ENCODE results near the gene PTPRJ. TPM values are rescaled to one million over a fixed set of nuclear protein-coding genes. Genes with fewer than 3 reads are reported as not detected.

Gene PTPRJ
- total and polyA plus RNA-seq, 5 donors from 2014 or later, result 13.8 to 81.8 (median 19.0) TPM

DNA sequence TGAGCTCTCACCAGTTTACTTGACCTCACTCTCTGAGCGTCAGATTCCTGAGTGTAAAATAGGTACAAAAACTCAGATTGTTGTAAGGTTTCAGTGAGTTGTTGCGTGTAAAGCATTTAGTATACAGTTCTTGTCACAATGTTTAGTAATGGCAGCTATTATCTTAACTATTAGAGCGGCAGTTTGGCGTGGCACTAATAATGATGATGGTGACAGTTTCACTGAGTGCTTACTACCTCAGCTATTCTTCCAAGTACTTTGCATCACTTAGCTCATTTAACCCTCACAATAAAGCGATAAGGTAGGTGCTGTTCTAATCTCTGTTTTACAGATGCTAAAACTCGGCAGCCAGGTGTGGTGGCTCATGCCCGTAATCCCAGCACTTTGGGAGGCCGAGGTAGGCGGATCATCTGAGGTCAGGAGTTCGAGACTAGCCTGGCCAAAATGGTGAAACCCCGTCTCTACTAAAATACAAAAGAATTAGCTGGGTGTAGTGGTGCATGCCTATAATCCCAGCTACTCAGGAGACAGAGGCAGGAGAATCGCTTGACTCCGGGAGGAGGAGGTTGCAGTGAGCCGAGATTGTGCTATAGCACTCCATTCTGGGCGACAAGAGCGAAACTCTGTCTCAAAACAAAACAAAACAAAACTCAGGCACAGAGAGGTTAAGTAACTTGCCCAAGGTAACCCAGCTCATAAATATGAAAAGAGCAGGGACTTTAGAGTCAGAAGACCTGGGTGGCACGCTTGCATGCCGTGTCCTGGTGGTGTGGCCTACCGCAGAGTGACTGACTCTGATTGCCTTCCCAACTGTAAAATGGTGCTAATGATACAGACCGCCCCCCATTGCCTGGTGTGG, 76.2 kb downstream of the PTPRJ start:
- H3K9me3 Mint-ChIP-seq, result no peaks in the 10 kb centered on the region
- peak overlapping the region; percentile 69 for H3K27ac ChIP-seq (ENCODE audit: insufficient read depth, low read length, poor library complexity, severe bottlenecking)
- H3K36me3 Mint-ChIP-seq, result peaks cover 7% of the 10 kb centered on the region
- DNase-seq, result no peak
- H3K27me3 ChIP-seq (ENCODE audit: control insufficient read depth, insufficient read depth, low read length), result no peaks in the 10 kb centered on the region
- H3K4me3 Mint-ChIP-seq, result peak overlapping the region; percentile 81 to 92 (median 84)
- no peaks in the 10 kb centered on the region for H3K36me3 ChIP-seq (ENCODE audit: control insufficient read depth, insufficient read depth, low read length)
- H3K27me3 Mint-ChIP-seq, result peaks cover 4% of the 10 kb centered on the region
- H3K4me1 ChIP-seq (ENCODE audit: control insufficient read depth, insufficient read depth, low read length, poor library complexity, severe bottlenecking), result peaks cover 77% of the 10 kb centered on the region
- peak overlapping the region; percentile 79 for H3K4me3 ChIP-seq (ENCODE audit: low read depth, low read length)
- H3K4me1 Mint-ChIP-seq, result peaks cover 19 to 93% (median 77%) of the 10 kb centered on the region in 4 donors
- H3K9me3 ChIP-seq (ENCODE audit: control insufficient read depth in 2 of 2, low read length in 2 of 2), result no peaks in the 10 kb centered on the region
- H3K27ac Mint-ChIP-seq, result peak overlapping the region; percentile 79 to 99 (median 96)
- ATAC-seq (ENCODE audit: low read depth in 2 of 2), result no peak

GRCh38 chr11:48058064-48058463, 77.7 kb downstream of the PTPRJ start:
- Histone ChIP-seq H3K27ac (ENCODE audit: insufficient read depth, low read length, poor library complexity, severe bottlenecking) (peak overlapping the region; percentile 69), H3K27me3 (ENCODE audit: control insufficient read depth, insufficient read depth, low read length) (no peaks in the 10 kb centered on the region), H3K9me3 (ENCODE audit: control insufficient read depth in 2 of 2, low read length in 2 of 2) (no peaks in the 10 kb centered on the region), H3K4me1 (ENCODE audit: control insufficient read depth, insufficient read depth, low read length, poor library complexity, severe bottlenecking) (peaks cover 70% of the 10 kb centered on the region), H3K36me3 (ENCODE audit: control insufficient read depth, insufficient read depth, low read length) (no peaks in the 10 kb centered on the region), H3K4me3 (ENCODE audit: low read depth, low read length) (peak overlapping the region; percentile 57)
- Mint-ChIP-seq H3K9me3 (no peaks in the 10 kb centered on the region), H3K36me3 (peaks cover 10% of the 10 kb centered on the region), H3K27ac (peak overlapping the region; percentile 79 to 99 (median 96)), H3K4me3 (peak overlapping the region; percentile 81 to 84 (median 82)), H3K4me1 (peaks cover 14 to 92% (median 72%) of the 10 kb centered on the region in 4 donors), H3K27me3 (peaks cover 4% of the 10 kb centered on the region)
- ATAC-seq (ENCODE audit: low read depth in 2 of 2) (no peak), DNase-seq (peak in 1 of 3 donors; percentile 50)

DNA sequence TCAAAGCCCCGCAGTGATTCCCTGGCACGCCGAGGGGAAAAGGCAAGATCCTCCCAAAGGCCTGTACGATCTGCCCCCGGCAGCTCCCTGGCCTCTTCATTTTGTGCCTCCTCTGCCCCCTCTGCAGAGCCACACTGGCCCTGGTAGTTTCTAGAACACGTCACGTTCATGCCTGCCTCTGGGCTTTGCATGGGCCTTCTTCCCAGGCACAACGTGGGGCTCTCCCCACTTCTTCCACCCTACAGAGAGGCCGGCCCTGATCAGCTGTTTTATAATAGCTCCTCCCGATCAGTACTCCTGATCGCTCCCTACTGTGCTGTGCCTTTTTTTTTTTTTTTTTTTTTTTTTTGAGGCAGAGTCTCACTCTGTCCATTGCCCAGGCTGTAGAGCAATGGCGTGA, 78.4 kb downstream of the PTPRJ start:
- Histone ChIP-seq H3K4me1 (ENCODE audit: control insufficient read depth, insufficient read depth, low read length, poor library complexity, severe bottlenecking) (peaks cover 77% of the 10 kb centered on the region), H3K27ac (ENCODE audit: insufficient read depth, low read length, poor library complexity, severe bottlenecking) (no peak overlapping the region), H3K9me3 (ENCODE audit: control insufficient read depth in 2 of 2, low read length in 2 of 2) (no peaks in the 10 kb centered on the region), H3K27me3 (ENCODE audit: control insufficient read depth, insufficient read depth, low read length) (no peaks in the 10 kb centered on the region), H3K36me3 (ENCODE audit: control insufficient read depth, insufficient read depth, low read length) (no peaks in the 10 kb centered on the region), H3K4me3 (ENCODE audit: low read depth, low read length) (no peak overlapping the region)
- peaks cover 4% of the 10 kb centered on the region for H3K27me3 Mint-ChIP-seq
- peaks cover 19 to 96% (median 78%) of the 10 kb centered on the region in 4 donors for H3K4me1 Mint-ChIP-seq
- DNase-seq (no peak), ATAC-seq (ENCODE audit: low read depth in 2 of 2) (no peak)
- H3K4me3 Mint-ChIP-seq, result peak overlapping the region; percentile 62 to 84 (median 82)
- peaks cover 10% of the 10 kb centered on the region for H3K36me3 Mint-ChIP-seq
- H3K9me3 Mint-ChIP-seq, result no peaks in the 10 kb centered on the region
- peak overlapping the region; percentile 79 to 99 (median 96) for H3K27ac Mint-ChIP-seq

- H3K9me3 Mint-ChIP-seq, result no peaks in the 10 kb centered on the region
- H3K36me3 Mint-ChIP-seq, result peaks cover 15% of the 10 kb centered on the region
- no peaks in the 10 kb centered on the region for H3K36me3 ChIP-seq (ENCODE audit: control insufficient read depth, insufficient read depth, low read length)
- no peaks in the 10 kb centered on the region for H3K9me3 ChIP-seq (ENCODE audit: control insufficient read depth in 2 of 2, low read length in 2 of 2)
- H3K4me1 ChIP-seq (ENCODE audit: control insufficient read depth, insufficient read depth, low read length, poor library complexity, severe bottlenecking), result peaks cover 51% of the 10 kb centered on the region
- no peak overlapping the region for H3K4me3 ChIP-seq (ENCODE audit: low read depth, low read length)
- DNase-seq, result no peak
- H3K4me1 Mint-ChIP-seq, result peaks cover 14 to 87% (median 58%) of the 10 kb centered on the region in 4 donors
- peaks cover 4% of the 10 kb centered on the region for H3K27me3 Mint-ChIP-seq
- H3K27ac Mint-ChIP-seq, result peak overlapping the region in 2 of 3 donors; percentile 4 to 63
- no peaks in the 10 kb centered on the region for H3K27me3 ChIP-seq (ENCODE audit: control insufficient read depth, insufficient read depth, low read length)
- peak overlapping the region; percentile 20 for H3K27ac ChIP-seq (ENCODE audit: insufficient read depth, low read length, poor library complexity, severe bottlenecking)
- no peak for ATAC-seq (ENCODE audit: low read depth in 2 of 2)
- H3K4me3 Mint-ChIP-seq, result no peak overlapping the region
Measured at GRCh38 chr11:48062649-48063048, 82.3 kb downstream of the PTPRJ start.

DNA sequence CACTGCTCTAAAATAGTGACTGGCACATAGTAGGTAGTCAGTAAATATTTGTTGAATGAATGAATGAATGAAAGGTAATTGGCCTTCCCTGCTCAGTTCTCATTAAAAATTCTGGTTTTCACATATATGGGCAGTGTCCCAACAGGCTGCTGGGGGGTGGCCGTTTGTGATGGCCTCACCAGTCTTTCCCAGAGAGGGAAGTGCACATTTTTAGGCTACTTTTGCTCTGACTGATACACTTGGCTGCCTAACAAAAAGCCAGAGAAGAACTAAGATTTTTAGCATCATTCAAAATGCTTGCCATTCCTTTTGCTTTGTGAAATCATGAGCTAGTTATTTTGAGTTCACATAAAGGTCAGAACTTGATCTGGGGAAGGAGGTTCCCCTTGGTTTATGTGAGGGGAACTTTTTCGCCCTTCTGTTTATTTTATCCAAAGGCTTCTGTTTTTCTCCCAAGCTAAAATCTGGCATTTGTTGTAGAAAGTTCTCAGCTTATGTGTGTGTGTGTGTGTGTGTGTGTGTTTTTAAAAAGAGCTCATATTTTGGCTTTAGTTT, 83.1 kb downstream of the PTPRJ start:
- H3K36me3 ChIP-seq (ENCODE audit: control insufficient read depth, insufficient read depth, low read length), result no peaks in the 10 kb centered on the region
- no peaks in the 10 kb centered on the region for H3K27me3 ChIP-seq (ENCODE audit: control insufficient read depth, insufficient read depth, low read length)
- H3K9me3 ChIP-seq (ENCODE audit: control insufficient read depth in 2 of 2, low read length in 2 of 2), result no peaks in the 10 kb centered on the region
- Mint-ChIP-seq H3K9me3 (peaks cover 0 to 2% (median 0%) of the 10 kb centered on the region in 7 donors), H3K27me3 (no peaks in the 10 kb centered on the region), H3K36me3 (peaks cover 20% of the 10 kb centered on the region), H3K4me3 (peak overlapping the region in 3 of 4 donors; percentile 7 to 47 (median 24)), H3K27ac (peak overlapping the region; percentile 88 to 92 (median 90)), H3K4me1 (peaks cover 22 to 84% (median 59%) of the 10 kb centered on the region in 4 donors)
- ATAC-seq (ENCODE audit: low read depth in 2 of 2) (no peak), DNase-seq (no peak)
- H3K27ac ChIP-seq (ENCODE audit: insufficient read depth, low read length, poor library complexity, severe bottlenecking), result no peak overlapping the region
- H3K4me3 ChIP-seq (ENCODE audit: low read depth, low read length), result no peak overlapping the region
- H3K4me1 ChIP-seq (ENCODE audit: control insufficient read depth, insufficient read depth, low read length, poor library complexity, severe bottlenecking), result peaks cover 43% of the 10 kb centered on the region

DNA sequence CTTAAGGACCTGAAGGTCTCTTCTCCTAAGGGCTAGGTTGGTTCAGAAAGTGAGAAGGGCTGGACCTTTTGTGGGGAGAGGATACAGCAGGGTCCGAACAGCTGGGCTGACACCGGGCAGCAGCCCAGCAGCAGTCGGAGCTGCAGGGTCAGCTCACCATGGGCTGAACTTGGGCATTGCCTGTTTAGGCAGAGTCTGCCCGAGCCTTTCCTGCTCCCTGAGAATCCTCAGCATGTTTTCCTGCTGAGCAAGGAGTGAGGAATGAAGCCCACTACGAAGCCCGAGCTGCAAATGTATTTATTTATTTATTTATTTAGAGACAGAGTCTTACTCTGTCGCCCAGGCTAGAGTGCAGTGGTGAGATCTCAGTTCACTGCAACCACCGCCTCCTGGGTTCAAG, 83.9 kb downstream of the PTPRJ start:
- H3K27me3 Mint-ChIP-seq, result no peaks in the 10 kb centered on the region
- H3K36me3 ChIP-seq (ENCODE audit: control insufficient read depth, insufficient read depth, low read length), result peaks cover 7% of the 10 kb centered on the region
- no peak overlapping the region for H3K4me3 ChIP-seq (ENCODE audit: low read depth, low read length)
- H3K36me3 Mint-ChIP-seq, result peaks cover 22% of the 10 kb centered on the region
- H3K4me1 Mint-ChIP-seq, result peaks cover 25 to 80% (median 55%) of the 10 kb centered on the region in 4 donors
- H3K27ac ChIP-seq (ENCODE audit: insufficient read depth, low read length, poor library complexity, severe bottlenecking), result no peak overlapping the region
- H3K9me3 Mint-ChIP-seq, result peaks cover 0 to 2% (median 0%) of the 10 kb centered on the region in 7 donors
- ATAC-seq (ENCODE audit: low read depth in 2 of 2), result no peak
- H3K27me3 ChIP-seq (ENCODE audit: control insufficient read depth, insufficient read depth, low read length), result no peaks in the 10 kb centered on the region
- peak overlapping the region in 2 of 4 donors; percentile 24 to 60 for H3K4me3 Mint-ChIP-seq
- H3K27ac Mint-ChIP-seq, result peak overlapping the region in 2 of 3 donors; percentile 90 to 92
- no peak for DNase-seq
- peaks cover 35% of the 10 kb centered on the region for H3K4me1 ChIP-seq (ENCODE audit: control insufficient read depth, insufficient read depth, low read length, poor library complexity, severe bottlenecking)
- no peaks in the 10 kb centered on the region for H3K9me3 ChIP-seq (ENCODE audit: control insufficient read depth in 2 of 2, low read length in 2 of 2)

DNA sequence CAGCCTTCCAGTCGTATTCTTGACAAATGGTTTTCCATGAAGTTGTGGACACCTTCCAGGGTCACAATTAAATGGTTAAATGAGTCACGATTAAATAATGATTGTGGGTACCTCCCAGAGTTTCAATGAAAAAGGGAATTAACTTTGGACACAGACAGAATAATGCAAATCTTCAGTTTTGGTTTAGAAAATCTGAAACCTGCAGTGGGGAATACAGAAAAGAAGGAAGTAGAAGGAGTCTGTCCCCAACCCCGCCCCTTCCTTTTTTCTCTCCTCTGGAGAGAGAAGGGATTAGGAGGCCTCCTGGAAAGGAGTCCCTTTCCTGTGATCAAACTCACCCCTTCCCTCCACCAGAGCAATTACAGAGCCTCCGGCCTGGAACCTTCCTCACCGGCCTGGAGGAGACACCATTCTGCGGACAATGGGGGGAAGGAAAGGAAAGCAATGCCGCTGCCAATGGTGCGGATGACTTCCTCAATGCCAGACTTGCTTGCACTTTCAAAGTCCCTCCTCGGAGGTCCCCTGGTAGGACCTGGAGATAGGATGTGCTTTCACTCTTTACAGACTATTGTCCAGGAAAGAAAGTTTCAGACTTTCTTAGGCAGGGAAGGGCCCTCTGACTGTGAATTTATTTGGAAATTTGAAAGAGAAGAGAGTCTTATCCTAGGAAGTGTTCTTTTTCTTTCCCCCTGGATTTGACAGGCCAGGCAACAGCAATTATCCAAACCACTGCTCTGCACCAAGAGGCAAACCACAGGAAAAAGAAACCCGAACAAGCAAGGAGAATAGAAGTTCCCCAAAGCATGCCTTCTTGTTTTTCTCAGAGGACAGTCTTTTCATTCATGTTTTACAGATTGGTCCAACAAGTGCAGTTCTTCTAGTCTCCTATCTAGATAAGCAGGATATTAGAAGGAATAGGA, 86.8 kb downstream of the PTPRJ start:
- Mint-ChIP-seq H3K4me1 (peaks cover 25 to 60% (median 39%) of the 10 kb centered on the region in 4 donors), H3K9me3 (peaks cover 0 to 2% (median 0%) of the 10 kb centered on the region in 7 donors), H3K27ac (peak overlapping the region in 2 of 3 donors; percentile 72 to 83), H3K27me3 (no peaks in the 10 kb centered on the region), H3K36me3 (peaks cover 24% of the 10 kb centered on the region), H3K4me3 (peak overlapping the region in 1 of 4 donors; percentile 4)
- peaks cover 19% of the 10 kb centered on the region for H3K4me1 ChIP-seq (ENCODE audit: control insufficient read depth, insufficient read depth, low read length, poor library complexity, severe bottlenecking)
- H3K27me3 ChIP-seq (ENCODE audit: control insufficient read depth, insufficient read depth, low read length), result no peaks in the 10 kb centered on the region
- H3K9me3 ChIP-seq (ENCODE audit: control insufficient read depth in 2 of 2, low read length in 2 of 2), result no peaks in the 10 kb centered on the region
- DNase-seq (no peak), ATAC-seq (ENCODE audit: low read depth in 2 of 2) (no peak)
- H3K27ac ChIP-seq (ENCODE audit: insufficient read depth, low read length, poor library complexity, severe bottlenecking), result no peak overlapping the region
- peaks cover 7% of the 10 kb centered on the region for H3K36me3 ChIP-seq (ENCODE audit: control insufficient read depth, insufficient read depth, low read length)
- no peak overlapping the region for H3K4me3 ChIP-seq (ENCODE audit: low read depth, low read length)
